ENCODE results near the gene FCRLB.
"Not testable (repeated sequence)": the region's sequence is repeated elsewhere in the genome, so short reads cannot be mapped to it uniquely, and the experiment has no call there.

FCRLB gene

GRCh38 chr1:161743231-161743630, 21.9 kb downstream of the FCRLB start:
- no peak for DNase-seq

- no peak for DNase-seq
Measured at GRCh38 chr1:161747801-161748200, 26.5 kb downstream of the FCRLB start.

GRCh38 chr1:161749509-161750407, 28.4 kb downstream of the FCRLB start, which contains the start of gene DUSP12:
Gene DUSP12 (plus strand): TSS chr1:161749786. CDS start chr1:161749802, 16 bp downstream.
- peak; percentile 76 for DNase-seq

- peak; percentile 49 for DNase-seq
Measured at GRCh38 chr1:161763522-161764098, 42.3 kb downstream of the FCRLB start.

- DNase-seq, result peak; percentile 71
Measured at GRCh38 chr1:161766102-161766981, 45.0 kb downstream of the FCRLB start, which contains the start of gene ATF6. Gene ATF6 (plus strand): TSS chr1:161766320. CDS start chr1:161766361, 41 bp downstream.

GRCh38 chr1:161768461-161768860, 47.1 kb downstream of the FCRLB start:
- no peak for DNase-seq

- no peak for DNase-seq
Measured at GRCh38 chr1:161768986-161769672, 47.8 kb downstream of the FCRLB start.

GRCh38 chr1:161769673-161770045, 48.3 kb downstream of the FCRLB start:
- not testable (repeated sequence) for DNase-seq

GRCh38 chr1:161770250-161770649, 48.9 kb downstream of the FCRLB start:
- DNase-seq, result no peak

- DNase-seq, result no peak
Measured at GRCh38 chr1:161771161-161771560, 49.8 kb downstream of the FCRLB start.

- DNase-seq, result no peak
Measured at GRCh38 chr1:161771973-161772372, 50.6 kb downstream of the FCRLB start.

- no peak for DNase-seq
Measured at GRCh38 chr1:161772397-161772796, 51.1 kb downstream of the FCRLB start.

GRCh38 chr1:161773791-161774190, 52.4 kb downstream of the FCRLB start:
- DNase-seq, result no peak

GRCh38 chr1:161777261-161777660, 55.9 kb downstream of the FCRLB start:
- DNase-seq, result no peak

Measured in activated T-cell treated with anti-CD3 and anti-CD28 coated beads for 4 hours (primary cell).